Activated B cell treated with CpG ODN at 0.5 μM for 24 hours (primary cell): Measurements from ENCODE around the gene ECEL1. TPM values are rescaled to one million over a fixed set of nuclear protein-coding genes. Genes with fewer than 3 reads are reported as not detected.
"Not testable (repeated sequence)": the region's sequence is repeated elsewhere in the genome, so short reads cannot be mapped to it uniquely, and the experiment has no call there.

Experiments used
- ATAC-seq: fragments of 200-7000 bp; cut with Tn5 transposase; one replicate; pipeline ENCODE4 v1.10.0; 2021; ENCODE audit warnings: low read depth, mild to moderate bottlenecking, moderate library complexity
- CTCF ChIA-PET: fragments of 350-600 bp; sonication (Branson Sonifier 250); formaldehyde crosslinking; loops from one replicate; lab custom pipeline; 2021; ENCODE audit warnings: antibody characterized with exemption; lab: Charles Lee
- POLR2A ChIA-PET: fragments of 350-600 bp; sonication (Branson Sonifier 250); formaldehyde crosslinking; loops from one replicate; lab custom pipeline; 2021; ENCODE audit warnings: antibody characterized with exemption; lab: Charles Lee
- DNase-seq: peaks from one replicate; pipeline ENCODE4 v3.0.0; 2022
- H3K27ac Mint-ChIP-seq: one replicate; pipeline ENCODE4 v1.8.0; 2020; ENCODE audit warnings: mixed read lengths
- H3K27me3 Mint-ChIP-seq: one replicate; pipeline ENCODE4 v1.8.0; 2021; ENCODE audit warnings: mixed read lengths
- H3K36me3 Mint-ChIP-seq: one replicate; pipeline ENCODE4 v1.8.0; 2021; ENCODE audit warnings: low read depth, mixed read lengths
- H3K4me1 Mint-ChIP-seq: one replicate; pipeline ENCODE4 v1.8.0; 2021; ENCODE audit warnings: mixed read lengths
- H3K4me3 Mint-ChIP-seq: one replicate; pipeline ENCODE4 v1.8.0; 2020; ENCODE audit warnings: mild to moderate bottlenecking, mixed read lengths
- H3K9me3 Mint-ChIP-seq: one replicate; pipeline ENCODE4 v1.8.0; 2020; ENCODE audit warnings: mixed read lengths
- intact Hi-C: fragments of 100-400 bp; cut with micrococcal nuclease; formaldehyde crosslinking; loops from one replicate; pipeline ENCODE4 v1.15.1; 2024
- total RNA-seq: library from RNA; stranded (reverse); gene quantifications from 2 replicates; pipeline ENCODE4 v1.2.3, GENCODE V29; 2022
- TF ChIP-seq, protein P1 (sequence below): fragments of 200-600 bp; IDR thresholded peaks from one replicate; pipeline ENCODE4 v1.8.0; 2022; ENCODE audit warnings: antibody characterized with exemption, mild to moderate bottlenecking

Gene ECEL1
- total RNA-seq, 1 donor from 2014 or later, result not detected

DNA sequence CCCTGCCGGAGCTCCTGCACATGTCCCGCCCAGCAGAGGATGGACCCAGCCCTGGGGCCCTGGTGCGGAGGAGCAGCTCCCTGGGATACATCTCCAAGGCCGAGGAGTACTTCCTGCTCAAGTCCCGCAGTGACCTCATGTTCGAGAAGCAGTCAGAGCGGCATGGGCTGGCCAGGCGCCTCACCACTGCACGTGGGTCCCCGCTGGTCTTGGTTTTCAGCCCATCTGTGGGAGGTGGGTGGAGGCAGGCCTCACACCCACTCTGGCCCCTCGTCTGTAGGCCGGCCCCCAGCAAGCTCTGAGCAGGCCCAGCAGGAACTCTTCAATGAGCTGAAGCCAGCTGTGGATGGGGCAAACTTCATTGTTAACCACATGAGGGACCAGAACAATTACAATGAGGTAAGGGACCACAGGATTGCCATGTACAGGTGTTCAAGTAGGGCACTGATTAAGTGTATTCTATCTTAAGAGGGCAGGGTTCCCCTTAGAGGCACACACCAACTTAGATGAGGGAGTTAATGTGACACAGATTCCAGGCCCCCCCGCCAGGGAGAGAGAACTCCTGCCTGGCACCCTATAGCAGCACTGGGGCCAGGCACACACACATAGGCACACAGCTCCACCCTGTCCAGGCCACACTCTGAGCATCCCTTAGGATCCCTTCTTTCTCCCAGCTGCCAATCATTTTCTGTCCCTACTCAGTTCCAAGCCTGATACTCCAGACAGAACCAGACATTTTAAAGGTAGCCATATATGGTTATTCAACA, 46.5 kb upstream of the ECEL1 start:
- TF ChIP-seq, protein P1, sequence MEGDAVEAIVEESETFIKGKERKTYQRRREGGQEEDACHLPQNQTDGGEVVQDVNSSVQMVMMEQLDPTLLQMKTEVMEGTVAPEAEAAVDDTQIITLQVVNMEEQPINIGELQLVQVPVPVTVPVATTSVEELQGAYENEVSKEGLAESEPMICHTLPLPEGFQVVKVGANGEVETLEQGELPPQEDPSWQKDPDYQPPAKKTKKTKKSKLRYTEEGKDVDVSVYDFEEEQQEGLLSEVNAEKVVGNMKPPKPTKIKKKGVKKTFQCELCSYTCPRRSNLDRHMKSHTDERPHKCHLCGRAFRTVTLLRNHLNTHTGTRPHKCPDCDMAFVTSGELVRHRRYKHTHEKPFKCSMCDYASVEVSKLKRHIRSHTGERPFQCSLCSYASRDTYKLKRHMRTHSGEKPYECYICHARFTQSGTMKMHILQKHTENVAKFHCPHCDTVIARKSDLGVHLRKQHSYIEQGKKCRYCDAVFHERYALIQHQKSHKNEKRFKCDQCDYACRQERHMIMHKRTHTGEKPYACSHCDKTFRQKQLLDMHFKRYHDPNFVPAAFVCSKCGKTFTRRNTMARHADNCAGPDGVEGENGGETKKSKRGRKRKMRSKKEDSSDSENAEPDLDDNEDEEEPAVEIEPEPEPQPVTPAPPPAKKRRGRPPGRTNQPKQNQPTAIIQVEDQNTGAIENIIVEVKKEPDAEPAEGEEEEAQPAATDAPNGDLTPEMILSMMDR, result no peak
- intact Hi-C loops, result no loop called here
- no peak overlapping the region for H3K4me3 Mint-ChIP-seq
- H3K36me3 Mint-ChIP-seq, result no peaks in the 10 kb centered on the region
- H3K9me3 Mint-ChIP-seq, result peaks cover 4% of the 10 kb centered on the region
- POLR2A ChIA-PET, result no interaction called here
- peaks cover 7% of the 10 kb centered on the region for H3K27me3 Mint-ChIP-seq
- no peak overlapping the region for H3K27ac Mint-ChIP-seq
- DNase-seq, result no peak
- CTCF ChIA-PET, result no interaction called here
- ATAC-seq, result no peak
- peaks cover 8% of the 10 kb centered on the region for H3K4me1 Mint-ChIP-seq

- CTCF ChIA-PET, DNase-seq, ATAC-seq, intact Hi-C loops, H3K4me1 Mint-ChIP-seq, H3K4me3 Mint-ChIP-seq, POLR2A ChIA-PET, H3K36me3 Mint-ChIP-seq, H3K9me3 Mint-ChIP-seq, H3K27ac Mint-ChIP-seq: not testable (repeated sequence)
- H3K27me3 Mint-ChIP-seq, result peaks cover 10% of the 10 kb centered on the region
Observed at GRCh38 chr2:232532821-232533220, 45.2 kb upstream of the ECEL1 start.

DNA sequence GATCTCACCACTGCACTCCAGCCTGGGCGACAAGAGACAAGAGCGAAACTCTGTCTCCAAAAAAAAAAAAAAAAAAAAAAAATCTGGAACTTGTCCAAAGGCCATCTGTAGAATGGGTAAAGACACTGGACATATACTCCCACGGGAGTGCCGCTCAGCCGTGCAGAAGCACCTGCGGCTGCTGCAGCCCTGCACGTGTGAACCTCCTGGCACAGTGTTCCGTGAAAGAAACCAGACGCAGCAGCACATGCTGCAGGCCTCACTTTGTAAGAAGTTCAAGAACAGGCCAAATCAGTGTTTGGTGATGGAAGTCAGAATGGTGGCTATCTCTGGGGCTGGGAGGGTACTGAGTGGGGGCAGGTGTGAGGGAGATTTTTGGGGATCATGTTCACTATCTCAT, 44.8 kb upstream of the ECEL1 start:
- DNase-seq (no peak), ATAC-seq (no peak)
- POLR2A ChIA-PET, result interaction anchor here (0.7 kb wide), 1 partner anchor 14 kb away, joined by 10 read pairs; no protein-coding TSS in a partner anchor
- no peak overlapping the region for H3K4me3 Mint-ChIP-seq
- TF ChIP-seq, protein P1, result no peak
- no peak overlapping the region for H3K27ac Mint-ChIP-seq
- H3K36me3 Mint-ChIP-seq, result no peaks in the 10 kb centered on the region
- peaks cover 12% of the 10 kb centered on the region for H3K27me3 Mint-ChIP-seq
- no peaks in the 10 kb centered on the region for H3K4me1 Mint-ChIP-seq
- intact Hi-C loops, result no loop called here
- peaks cover 4% of the 10 kb centered on the region for H3K9me3 Mint-ChIP-seq
- CTCF ChIA-PET, result no interaction called here

GRCh38 chr2:232530626-232531260, 43.1 kb upstream of the ECEL1 start:
- Mint-ChIP-seq H3K9me3 (no peaks in the 10 kb centered on the region), H3K36me3 (no peaks in the 10 kb centered on the region), H3K4me1 (no peaks in the 10 kb centered on the region), H3K27ac (no peak overlapping the region), H3K4me3 (no peak overlapping the region), H3K27me3 (peaks cover 21% of the 10 kb centered on the region)
- TF ChIP-seq, protein P1, result no peak
- ChIA-PET POLR2A (no interaction called here), CTCF (interaction anchor here (1.1 kb wide), 1 partner anchor 10 kb away, joined by 3 read pairs; no protein-coding TSS in a partner anchor)
- DNase-seq, result no peak
- no peak for ATAC-seq
- intact Hi-C loops, result no loop called here

- H3K27me3 Mint-ChIP-seq, result peaks cover 21% of the 10 kb centered on the region
- DNase-seq (no peak), ATAC-seq (no peak)
- no peak overlapping the region for H3K27ac Mint-ChIP-seq
- no peaks in the 10 kb centered on the region for H3K4me1 Mint-ChIP-seq
- ChIA-PET POLR2A (no interaction called here), CTCF (no interaction called here)
- intact Hi-C loops, result no loop called here
- no peak overlapping the region for H3K4me3 Mint-ChIP-seq
- no peaks in the 10 kb centered on the region for H3K9me3 Mint-ChIP-seq
- TF ChIP-seq, protein P1, result no peak
- H3K36me3 Mint-ChIP-seq, result no peaks in the 10 kb centered on the region
Observed at GRCh38 chr2:232529806-232530547, 42.3 kb upstream of the ECEL1 start.
